ENCODE data around the gene MAGEC3. TPM values are rescaled to one million over a fixed set of nuclear protein-coding genes. Genes with fewer than 3 reads are reported as not detected.

The MAGEC3 gene
- total and polyA plus RNA-seq, 9 of the 15 experiments (the other 6 are each of a cell fraction or from before 2014, with no cell fraction given) = 0.11 to 0.28 (median 0.17) TPM; not detected in 6

DNA sequence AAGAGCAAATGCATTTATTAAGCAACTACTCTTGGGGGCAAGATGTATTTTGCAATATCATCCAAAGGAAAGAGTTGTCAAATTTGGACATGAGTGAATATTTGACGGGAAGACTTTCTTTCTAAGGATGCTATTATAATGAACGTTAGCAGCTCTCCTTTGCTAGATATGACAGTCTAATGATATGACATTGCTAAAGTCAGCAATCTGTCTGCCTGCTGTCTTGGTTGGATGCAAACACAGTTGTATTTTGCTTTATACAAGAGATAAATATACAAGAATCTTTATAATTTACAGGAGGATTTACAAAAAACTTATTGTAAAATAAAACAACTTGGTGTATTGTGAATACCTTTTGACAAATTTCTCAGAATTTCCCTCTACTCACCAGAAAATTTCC, 103.1 kb downstream of the MAGEC3 start (continued):
- no peak for TF ChIP-seq KDM4B (IDR thresholded peaks at IDR 0.05; ENCODE audit: borderline replicate concordance in 2 of 2, low read depth in 1 of 2)
- TF ChIP-seq EGR1 (conservative IDR thresholded peaks at IDR 0.05) = no peak
- no peak for TF ChIP-seq GTF2A2 (tag; IDR thresholded peaks at IDR 0.05)
- no peak for TF ChIP-seq ETS2 (tag; IDR thresholded peaks at IDR 0.05; ENCODE audit: borderline replicate concordance, poor library complexity, severe bottlenecking)
- TF ChIP-seq, protein P1, sequence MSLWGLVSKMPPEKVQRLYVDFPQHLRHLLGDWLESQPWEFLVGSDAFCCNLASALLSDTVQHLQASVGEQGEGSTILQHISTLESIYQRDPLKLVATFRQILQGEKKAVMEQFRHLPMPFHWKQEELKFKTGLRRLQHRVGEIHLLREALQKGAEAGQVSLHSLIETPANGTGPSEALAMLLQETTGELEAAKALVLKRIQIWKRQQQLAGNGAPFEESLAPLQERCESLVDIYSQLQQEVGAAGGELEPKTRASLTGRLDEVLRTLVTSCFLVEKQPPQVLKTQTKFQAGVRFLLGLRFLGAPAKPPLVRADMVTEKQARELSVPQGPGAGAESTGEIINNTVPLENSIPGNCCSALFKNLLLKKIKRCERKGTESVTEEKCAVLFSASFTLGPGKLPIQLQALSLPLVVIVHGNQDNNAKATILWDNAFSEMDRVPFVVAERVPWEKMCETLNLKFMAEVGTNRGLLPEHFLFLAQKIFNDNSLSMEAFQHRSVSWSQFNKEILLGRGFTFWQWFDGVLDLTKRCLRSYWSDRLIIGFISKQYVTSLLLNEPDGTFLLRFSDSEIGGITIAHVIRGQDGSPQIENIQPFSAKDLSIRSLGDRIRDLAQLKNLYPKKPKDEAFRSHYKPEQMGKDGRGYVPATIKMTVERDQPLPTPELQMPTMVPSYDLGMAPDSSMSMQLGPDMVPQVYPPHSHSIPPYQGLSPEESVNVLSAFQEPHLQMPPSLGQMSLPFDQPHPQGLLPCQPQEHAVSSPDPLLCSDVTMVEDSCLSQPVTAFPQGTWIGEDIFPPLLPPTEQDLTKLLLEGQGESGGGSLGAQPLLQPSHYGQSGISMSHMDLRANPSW (CRISPR knock-in tag; IDR thresholded peaks at IDR 0.05) = no peak

DNA sequence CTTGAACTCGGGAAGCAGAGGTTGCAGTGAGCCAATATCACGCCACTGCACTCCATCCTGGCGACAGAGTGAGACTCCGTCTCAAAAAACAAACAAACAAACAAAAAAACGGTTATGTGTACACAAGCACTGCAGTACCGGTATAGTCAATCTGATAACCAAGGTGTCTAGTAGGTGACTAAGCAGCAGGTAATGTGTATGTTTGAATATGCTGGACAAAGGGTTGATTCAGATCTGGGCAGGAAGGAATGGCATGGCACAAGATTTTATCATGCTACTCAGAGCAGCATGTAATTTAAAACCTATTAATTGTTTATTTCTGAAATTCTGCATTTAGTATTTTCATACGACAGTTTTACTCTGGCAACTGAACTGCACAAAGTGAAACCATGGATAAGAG, 107.3 kb downstream of the MAGEC3 start:
- Histone ChIP-seq H3K4me3 (no peak overlapping the region), H3K9me3 (replicated peaks; ENCODE audit: control insufficient read depth, insufficient read depth, low read depth, low read length) (no peaks in the 10 kb centered on the region), H3K79me2 (ENCODE audit: control insufficient read depth, insufficient read depth, low read length) (no peaks in the 10 kb centered on the region), H3K36me3 (ENCODE audit: control insufficient read depth, insufficient read depth, low read length) (no peaks in the 10 kb centered on the region), H2AFZ (ENCODE audit: low read depth, low read length) (no peak overlapping the region), H3K4me1 (replicated peaks in 1 of 2; ENCODE audit: control insufficient read depth in 2 of 2, insufficient read depth in 2 of 2, low read length in 2 of 2) (no peaks in the 10 kb centered on the region), H3K9ac (ENCODE audit: insufficient read depth in 1 of 2, low read depth in 2 of 2, low read length in 2 of 2) (no peak overlapping the region), H3K4me2 (ENCODE audit: insufficient read depth, low read length) (no peak overlapping the region), H3K27me3 (ENCODE audit: control insufficient read depth in 2 of 2, insufficient read depth in 2 of 2, low read length in 2 of 2) (no peaks in the 10 kb centered on the region), H3K27ac (ENCODE audit: extremely low read depth, low read depth, low read length) (no peak overlapping the region), H4K20me1 (replicated peaks; ENCODE audit: control insufficient read depth, insufficient read depth, low read length) (no peaks in the 10 kb centered on the region), H3K9me1 (ENCODE audit: control insufficient read depth, insufficient read depth, low read length) (no peaks in the 10 kb centered on the region)
- ATAC-seq = no peak
- in situ Hi-C loops (cut with MboI) = no loop called here
- no peak for FAIRE-seq
- CTCF ChIA-PET (ENCODE audit: low intra/inter-chr PET ratio) = no interaction called here
- BruUV-seq (replicated peaks) = no TSS peak
- POLR2A ChIA-PET = no interaction called here
- no peak for DNase-seq (ENCODE audit: extremely low read depth in 1 of 4, low spot score in 3 of 4)
- intact Hi-C loops (cut with micrococcal nuclease) = no loop called here
- WGBS (ENCODE audit: insufficient coverage, low coverage, missing lambda C conversion rate) = 5% methylated on average over 7 of the region's 7 CpGs
- TF ChIP-seq RBM34 (IDR thresholded peaks at IDR 0.05; ENCODE audit: borderline replicate concordance, insufficient read depth, low read length) (no peak), NONO (IDR thresholded peaks at IDR 0.05; ENCODE audit: low read depth in 2 of 2, low read length in 1 of 2) (no peak), SMARCC2 (IDR thresholded peaks at IDR 0.05; ENCODE audit: low read depth) (no peak), RBM14 (IDR thresholded peaks at IDR 0.05; ENCODE audit: borderline replicate concordance, insufficient read depth, low read depth, low read length) (no peak), HDAC8 (tag; IDR thresholded peaks at IDR 0.05) (no peak), KAT2B (IDR thresholded peaks at IDR 0.05; ENCODE audit: low read depth, low read length) (no peak), SRSF1 (IDR thresholded peaks at IDR 0.05; ENCODE audit: low read depth, low read length) (no peak), DMBX1 (CRISPR knock-in tag; IDR thresholded peaks at IDR 0.05; ENCODE audit: borderline replicate concordance) (no peak), GABPA (tag; conservative IDR thresholded peaks at IDR 0.05; ENCODE audit: low read depth) (no peak)
- TF ChIP-seq, protein P2, sequence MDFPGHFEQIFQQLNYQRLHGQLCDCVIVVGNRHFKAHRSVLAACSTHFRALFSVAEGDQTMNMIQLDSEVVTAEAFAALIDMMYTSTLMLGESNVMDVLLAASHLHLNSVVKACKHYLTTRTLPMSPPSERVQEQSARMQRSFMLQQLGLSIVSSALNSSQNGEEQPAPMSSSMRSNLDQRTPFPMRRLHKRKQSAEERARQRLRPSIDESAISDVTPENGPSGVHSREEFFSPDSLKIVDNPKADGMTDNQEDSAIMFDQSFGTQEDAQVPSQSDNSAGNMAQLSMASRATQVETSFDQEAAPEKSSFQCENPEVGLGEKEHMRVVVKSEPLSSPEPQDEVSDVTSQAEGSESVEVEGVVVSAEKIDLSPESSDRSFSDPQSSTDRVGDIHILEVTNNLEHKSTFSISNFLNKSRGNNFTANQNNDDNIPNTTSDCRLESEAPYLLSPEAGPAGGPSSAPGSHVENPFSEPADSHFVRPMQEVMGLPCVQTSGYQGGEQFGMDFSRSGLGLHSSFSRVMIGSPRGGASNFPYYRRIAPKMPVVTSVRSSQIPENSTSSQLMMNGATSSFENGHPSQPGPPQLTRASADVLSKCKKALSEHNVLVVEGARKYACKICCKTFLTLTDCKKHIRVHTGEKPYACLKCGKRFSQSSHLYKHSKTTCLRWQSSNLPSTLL (IDR thresholded peaks at IDR 0.05) = no peak
- TF ChIP-seq, protein P3, sequence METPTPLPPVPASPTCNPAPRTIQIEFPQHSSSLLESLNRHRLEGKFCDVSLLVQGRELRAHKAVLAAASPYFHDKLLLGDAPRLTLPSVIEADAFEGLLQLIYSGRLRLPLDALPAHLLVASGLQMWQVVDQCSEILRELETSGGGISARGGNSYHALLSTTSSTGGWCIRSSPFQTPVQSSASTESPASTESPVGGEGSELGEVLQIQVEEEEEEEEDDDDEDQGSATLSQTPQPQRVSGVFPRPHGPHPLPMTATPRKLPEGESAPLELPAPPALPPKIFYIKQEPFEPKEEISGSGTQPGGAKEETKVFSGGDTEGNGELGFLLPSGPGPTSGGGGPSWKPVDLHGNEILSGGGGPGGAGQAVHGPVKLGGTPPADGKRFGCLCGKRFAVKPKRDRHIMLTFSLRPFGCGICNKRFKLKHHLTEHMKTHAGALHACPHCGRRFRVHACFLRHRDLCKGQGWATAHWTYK (CRISPR knock-in tag; IDR thresholded peaks at IDR 0.05) = no peak

Measured in K562 (cell line).